Choroid plexus epithelial cell (primary cell): ENCODE results near the gene NR0B2.

Experiments
- DNase-seq: peaks from one replicate; pipeline ENCODE4 v3.0.0-alpha.2; 2010; ENCODE audit warnings: low read depth
- H3K4me3 ChIP-seq: 2 replicates; pipeline ENCODE4 v1.5.1; 2011; ENCODE audit warnings: low read depth, mild to moderate bottlenecking, control low read depth, low read length, moderate library complexity
- CTCF ChIP-seq: conservative IDR thresholded peaks from 2 replicates; pipeline ENCODE4 v1.5.1; 2011; ENCODE audit warnings: low read depth, mild to moderate bottlenecking, control low read depth, inconsistent platforms, low read length, moderate library complexity

The NR0B2 gene

GRCh38 chr1:26907071-26907917, 6.5 kb downstream of the NR0B2 start:
- H3K4me3 ChIP-seq: no peak overlapping the region
- peak; percentile 73 for DNase-seq
- no peak for TF ChIP-seq CTCF

GRCh38 chr1:26900815-26901511, 12.8 kb downstream of the NR0B2 start:
- no peak for DNase-seq
- no peak for TF ChIP-seq CTCF

GRCh38 chr1:26900001-26900814, 13.6 kb downstream of the NR0B2 start, which contains the start of gene GPATCH3:
TSS of gene GPATCH3 (minus strand) at chr1:26900467. CDS start at chr1:26900442, 25 bp downstream.
- no peak for TF ChIP-seq CTCF
- H3K4me3 ChIP-seq: peak within 1 kb of the TSS; percentile 94
- DNase-seq: peak; percentile 96

More at GRCh38 chr1:26900815-26901511, 12.8 kb downstream of the NR0B2 start:
- H3K4me3 ChIP-seq: peak overlapping the region; percentile 94

- no peak overlapping the region for H3K4me3 ChIP-seq
- no peak for DNase-seq
These were observed 16.4 kb downstream of the NR0B2 start for GRCh38 chr1:26897351-26897750.

GRCh38 chr1:26894263-26894662, 19.5 kb downstream of the NR0B2 start:
- DNase-seq: no peak
- no peak for TF ChIP-seq CTCF
- H3K4me3 ChIP-seq: no peak overlapping the region

More at GRCh38 chr1:26897351-26897750, 16.4 kb downstream of the NR0B2 start:
- no peak for TF ChIP-seq CTCF

GRCh38 chr1:26890467-26890796, 23.3 kb downstream of the NR0B2 start:
- peak overlapping the region; percentile 89 for H3K4me3 ChIP-seq
- DNase-seq: no peak
- TF ChIP-seq CTCF: no peak
